Ureter (tissue), 1 donor: ENCODE measurements around the gene SIVA1. TPM values are rescaled to one million over a fixed set of nuclear protein-coding genes. Genes with fewer than 3 reads are reported as not detected.

Experiments used
- total RNA-seq: library from RNA; stranded (reverse); gene quantifications from one replicate; pipeline ENCODE4 v1.2.4, GENCODE V29; 2023
- donor health status: DM: yes; HTN: yes; CAD: no.

SIVA1 gene
- total RNA-seq, 1 donor from 2014 or later: 56.5 TPM

Other genes starting within 250 kb of the SIVA1 start
- 1.7 TPM for gene C14orf180, start 173.4 kb upstream of the SIVA1 start, total RNA-seq
- 0.86 TPM for gene TMEM179, start 148.4 kb upstream of the SIVA1 start, total RNA-seq
- 81.6 TPM for gene INF2, start 63.5 kb upstream of the SIVA1 start, total RNA-seq
- 11.0 TPM for gene ADSS1, start 28.9 kb upstream of the SIVA1 start, total RNA-seq
- gene AKT1, start 42.6 kb downstream of the SIVA1 start, total RNA-seq: 116 TPM
- 9.4 TPM for gene ZBTB42, start 48.0 kb downstream of the SIVA1 start, total RNA-seq
- 42.2 TPM for gene CEP170B, start 112.1 kb downstream of the SIVA1 start, total RNA-seq
- gene PLD4, start 171.7 kb downstream of the SIVA1 start, total RNA-seq: 2.6 TPM
- gene AHNAK2, start 225.2 kb downstream of the SIVA1 start, total RNA-seq: 34.5 TPM
- gene CLBA1, start 232.6 kb downstream of the SIVA1 start, total RNA-seq: 17.3 TPM